Stomach (tissue), 9 donors: ENCODE data around the gene RANBP1. TPM values are rescaled to one million over a fixed set of nuclear protein-coding genes. Genes with fewer than 3 reads are reported as not detected.
A peak's percentile ranks its signal among the peaks of the same experiment; 100 is the strongest.

Source experiments
- DNase-seq, 2 donors: peaks; one replicate each; pipeline versions ENCODE4 v3.0.0 to v3.0.0-alpha.2; 2013 to 2019
- H3K27ac ChIP-seq, 5 donors: fragments of 200-600 bp in 4 of 5; sonication (generic) in 4 of 5; one replicate each; pipeline ENCODE4 v1.5.1; 2013 to 2019; ENCODE audit warnings: mild to moderate bottlenecking in 1 of 5, moderate library complexity in 1 of 5
- H3K27me3 ChIP-seq, 3 donors: fragments of 200-600 bp; sonication (generic); one replicate each; pipeline ENCODE4 v1.5.1; 2017 to 2019; ENCODE audit warnings: mixed run types in 1 of 3
- H3K36me3 ChIP-seq, 4 donors: fragments of 200-600 bp; sonication (generic); 1 replicate in 3 of 4; 2 replicates in 1 of 4; pipeline ENCODE4 v1.5.1; 2016 to 2019
- H3K4me1 ChIP-seq, 4 donors: fragments of 200-600 bp; sonication (generic); one replicate each; pipeline ENCODE4 v1.5.1; 2016 to 2019
- H3K4me3 ChIP-seq, 4 donors: fragments of 200-600 bp; sonication (generic) in 3 of 4; one replicate each; pipeline ENCODE4 v1.5.1; 2016 to 2019; ENCODE audit warnings: mild to moderate bottlenecking in 1 of 4
- H3K9me3 ChIP-seq, 4 donors: fragments of 200-600 bp; sonication (generic); one replicate each; pipeline ENCODE4 v1.5.1; 2016 to 2019
- EP300 ChIP-seq: sonication (generic); formaldehyde crosslinking; IDR thresholded peaks from one replicate; pipeline ENCODE4 v1.6.1; 2017; ENCODE audit warnings: antibody characterized with exemption
- POLR2A ChIP-seq, 4 donors: fragments of 450-650 bp; IDR thresholded peaks; one replicate each; pipeline ENCODE4 v1.6.1; 2016; ENCODE audit warnings: antibody characterized with exemption in 4 of 4, control low read depth in 2 of 4, mild to moderate bottlenecking in 1 of 4, moderate library complexity in 1 of 4
- POLR2AphosphoS5 ChIP-seq, 3 donors: sonication (generic); formaldehyde crosslinking; IDR thresholded peaks; one replicate each; pipeline ENCODE4 v1.6.1; 2016; ENCODE audit warnings: antibody characterized with exemption in 3 of 3
- WGBS, 5 donors: extraction: QIAGEN DNeasy Blood & Tissue Kit in 3 of 5; methylation state at CpG; one replicate each; pipeline versions ENCODE4 v1.1.5 to v1.1.7; 2013 to 2018; 5-methylcytosine and 5-hydroxymethylcytosine counted together
- intact Hi-C: fragments of 100-400 bp; cut with DNase I; formaldehyde crosslinking; loops from one replicate; pipeline ENCODE4 v1.15.1; 2023; ENCODE audit warnings: low total_unique reads
- polyA plus RNA-seq, 3 donors: library from polyadenylated mRNA; stranded (reverse); fragments of 200-250 nt; gene quantifications; one replicate each; pipeline ENCODE4 v1.2.3, GENCODE V29; 2013
- total RNA-seq, 5 donors: library from RNA; depleted of rRNA; stranded (reverse); fragments of >200 nt; gene quantifications; one replicate each; pipeline versions ENCODE4 v1.1.0 to v1.2.3, GENCODE V29; 2014 to 2016
- TF ChIP-seq, protein P1 (sequence below), 7 experiments: fragments of 450-650 bp in 4 of 7; fragments of 200-600 bp in 3 of 7; sonication (generic) in 3 of 7; IDR thresholded peaks; one replicate each; pipeline ENCODE4 v1.5.1; 2016 to 2019; ENCODE audit warnings: antibody characterized with exemption in 7 of 7, control low read depth in 2 of 7, mild to moderate bottlenecking in 1 of 7
- donor health status: healthy with polysubstance abuse.
- donor health status: Bipolar disorder and iron deficiency.
- donor health status: healthy.

Gene RANBP1
- total and polyA plus RNA-seq, 8 donors: 23.9 to 200 (median 91.9) TPM

GRCh38 chr22:20093418-20094196 lies 22.3 kb upstream of the RANBP1 start:
- intact Hi-C loops: no loop called here
- DNase-seq: peak in 1 of 2 donors; percentile 89
- peak in 1 of 3 donors; percentile 30 for TF ChIP-seq POLR2AphosphoS5 (IDR thresholded peaks at IDR 0.05)
- no peak for TF ChIP-seq POLR2A (IDR thresholded peaks at IDR 0.05)
- Histone ChIP-seq H3K36me3 (peaks cover 84 to 100% (median 100%) of the 10 kb centered on the region in 4 donors), H3K27me3 (no peaks in the 10 kb centered on the region), H3K4me1 (peaks cover 0 to 16% (median 2%) of the 10 kb centered on the region in 4 donors), H3K27ac (peak overlapping the region in 2 of 5 donors; percentile 14 to 58), H3K9me3 (peaks cover 0 to 4% (median 0%) of the 10 kb centered on the region in 4 donors), H3K4me3 (no peak overlapping the region)
- 63 to 85% (median 67%) methylated on average over 11 to 13 of the region's 13 CpGs for WGBS, 5 donors

- TF ChIP-seq POLR2A (IDR thresholded peaks at IDR 0.05) (no peak), POLR2AphosphoS5 (IDR thresholded peaks at IDR 0.05) (no peak), EP300 (no peak)
- TF ChIP-seq, protein P1, sequence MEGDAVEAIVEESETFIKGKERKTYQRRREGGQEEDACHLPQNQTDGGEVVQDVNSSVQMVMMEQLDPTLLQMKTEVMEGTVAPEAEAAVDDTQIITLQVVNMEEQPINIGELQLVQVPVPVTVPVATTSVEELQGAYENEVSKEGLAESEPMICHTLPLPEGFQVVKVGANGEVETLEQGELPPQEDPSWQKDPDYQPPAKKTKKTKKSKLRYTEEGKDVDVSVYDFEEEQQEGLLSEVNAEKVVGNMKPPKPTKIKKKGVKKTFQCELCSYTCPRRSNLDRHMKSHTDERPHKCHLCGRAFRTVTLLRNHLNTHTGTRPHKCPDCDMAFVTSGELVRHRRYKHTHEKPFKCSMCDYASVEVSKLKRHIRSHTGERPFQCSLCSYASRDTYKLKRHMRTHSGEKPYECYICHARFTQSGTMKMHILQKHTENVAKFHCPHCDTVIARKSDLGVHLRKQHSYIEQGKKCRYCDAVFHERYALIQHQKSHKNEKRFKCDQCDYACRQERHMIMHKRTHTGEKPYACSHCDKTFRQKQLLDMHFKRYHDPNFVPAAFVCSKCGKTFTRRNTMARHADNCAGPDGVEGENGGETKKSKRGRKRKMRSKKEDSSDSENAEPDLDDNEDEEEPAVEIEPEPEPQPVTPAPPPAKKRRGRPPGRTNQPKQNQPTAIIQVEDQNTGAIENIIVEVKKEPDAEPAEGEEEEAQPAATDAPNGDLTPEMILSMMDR (IDR thresholded peaks at IDR 0.05): no peak
- Histone ChIP-seq H3K4me3 (no peak overlapping the region), H3K27ac (peak overlapping the region in 1 of 5 donors; percentile 14), H3K9me3 (peaks cover 0 to 4% (median 0%) of the 10 kb centered on the region in 4 donors), H3K4me1 (peaks cover 0 to 16% (median 2%) of the 10 kb centered on the region in 4 donors), H3K27me3 (no peaks in the 10 kb centered on the region), H3K36me3 (peaks cover 84 to 100% (median 100%) of the 10 kb centered on the region in 4 donors)
- DNase-seq: no peak
- 93 to 95% (median 95%) methylated on average over 11 to 15 of the region's 15 CpGs for WGBS, 5 donors
- intact Hi-C loops: no loop called here
Measured at GRCh38 chr22:20094197-20094807, 21.6 kb upstream of the RANBP1 start.

- no peak overlapping the region for H3K27ac ChIP-seq
- no peak overlapping the region for H3K4me3 ChIP-seq
- H3K27me3 ChIP-seq: no peaks in the 10 kb centered on the region
- DNase-seq: no peak
- peaks cover 81 to 100% (median 100%) of the 10 kb centered on the region in 4 donors for H3K36me3 ChIP-seq
- H3K9me3 ChIP-seq: peaks cover 0 to 4% (median 0%) of the 10 kb centered on the region in 4 donors
- 88 to 97% (median 95%) methylated on average over 4 of the region's 4 CpGs for WGBS, 5 donors
- no peak for TF ChIP-seq EP300
- no peak for TF ChIP-seq POLR2AphosphoS5 (IDR thresholded peaks at IDR 0.05)
- TF ChIP-seq, protein P1 (IDR thresholded peaks at IDR 0.05): no peak
- TF ChIP-seq POLR2A (IDR thresholded peaks at IDR 0.05): no peak
- H3K4me1 ChIP-seq: peaks cover 0 to 16% (median 5%) of the 10 kb centered on the region in 4 donors
- intact Hi-C loops: no loop called here
Measured at GRCh38 chr22:20095521-20095920, 20.4 kb upstream of the RANBP1 start.

GRCh38 chr22:20096574-20097420 lies 19.1 kb upstream of the RANBP1 start:
- 95 to 100% (median 97%) methylated on average over 2 of the region's 2 CpGs for WGBS, 5 donors
- Histone ChIP-seq H3K27me3 (no peaks in the 10 kb centered on the region), H3K4me1 (peaks cover 0 to 16% (median 5%) of the 10 kb centered on the region in 4 donors), H3K36me3 (peaks cover 76 to 100% (median 100%) of the 10 kb centered on the region in 4 donors), H3K9me3 (peaks cover 0 to 4% (median 0%) of the 10 kb centered on the region in 4 donors), H3K4me3 (no peak overlapping the region), H3K27ac (no peak overlapping the region)
- no peak for DNase-seq
- no peak for TF ChIP-seq POLR2A (IDR thresholded peaks at IDR 0.05)
- no peak for TF ChIP-seq EP300
- TF ChIP-seq POLR2AphosphoS5 (IDR thresholded peaks at IDR 0.05): no peak
- TF ChIP-seq, protein P1 (IDR thresholded peaks at IDR 0.05): no peak
- intact Hi-C loops: no loop called here
